MCF 10A (cell line): ENCODE data around the gene PI16. TPM values are rescaled to one million over a fixed set of nuclear protein-coding genes. Genes with fewer than 3 reads are reported as not detected.

Source experiments
- Bru-seq: library from RNA; stranded (reverse); fragments of 400-500 nt; gene quantifications from one replicate; lab custom pipeline; 2021; lab: Mats Ljungman, UMichigan
- BruChase-seq, 2 experiments: library from RNA; stranded (reverse); fragments of 400-500 nt; gene quantifications; one replicate each; lab custom pipeline; 2021; lab: Mats Ljungman, UMichigan
- BruUV-seq: library from RNA; stranded (reverse); fragments of 400-500 nt; replicated peaks from 2 replicates; lab custom pipeline; 2021; lab: Mats Ljungman, UMichigan
- CTCF ChIA-PET: fragments of 300-600 bp; sonication (Branson Sonifier 250); formaldehyde crosslinking; extraction: SDS; loops from one replicate; lab custom pipeline; 2021; ENCODE audit warnings: antibody characterized with exemption, inconsistent platforms; lab: Yijun Ruan, JAX
- POLR2A ChIA-PET: fragments of 300-600, 350-650 bp; sonication (Branson Sonifier 250); formaldehyde crosslinking; extraction: SDS; loops from one replicate; lab custom pipeline; 2020; ENCODE audit warnings: antibody characterized with exemption, inconsistent platforms; lab: Yijun Ruan, JAX
- DNase-seq: peaks from one replicate; pipeline ENCODE4 v3.0.0-alpha.2; 2018; ENCODE audit not compliant: unreplicated experiment
- H3K27ac Mint-ChIP-seq: one replicate; pipeline ENCODE4 v1.8.0; 2022; ENCODE audit warnings: mild to moderate bottlenecking, low read depth, mixed read lengths; ENCODE audit not compliant: unreplicated experiment
- H3K27me3 Mint-ChIP-seq: one replicate; pipeline ENCODE4 v1.8.0; 2022; ENCODE audit warnings: mixed read lengths; ENCODE audit not compliant: insufficient read depth, unreplicated experiment
- H3K36me3 Mint-ChIP-seq: one replicate; pipeline ENCODE4 v1.8.0; 2022; ENCODE audit warnings: mild to moderate bottlenecking, moderate library complexity, mixed read lengths; ENCODE audit not compliant: insufficient read depth, unreplicated experiment
- H3K4me1 Mint-ChIP-seq: one replicate; pipeline ENCODE4 v1.8.0; 2022; ENCODE audit warnings: mixed read lengths; ENCODE audit not compliant: insufficient read depth, unreplicated experiment
- H3K4me3 Mint-ChIP-seq: one replicate; pipeline ENCODE4 v1.8.0; 2022; ENCODE audit warnings: mild to moderate bottlenecking, moderate library complexity, mixed read lengths; ENCODE audit not compliant: unreplicated experiment
- H3K9me3 Mint-ChIP-seq: one replicate; pipeline ENCODE4 v1.8.0; 2022; ENCODE audit warnings: mixed read lengths; ENCODE audit not compliant: unreplicated experiment
- intact Hi-C: fragments of 100-400 bp; cut with micrococcal nuclease; formaldehyde crosslinking; loops from 2 replicates; pipeline ENCODE4 v1.14.1; 2022
- long read RNA-seq: library from polyadenylated mRNA; stranded (forward); transcript quantifications from one replicate; pipeline ENCODE4 v2.0.0, GENCODE V29; 2022
- total RNA-seq: library from RNA; stranded (reverse); gene quantifications from 2 replicates; pipeline ENCODE4 v1.2.3, GENCODE V29; 2022
- TF ChIP-seq, protein P1 (sequence below): fragments of 200-600 bp; IDR thresholded peaks from one replicate; pipeline ENCODE4 v1.8.0; 2022; ENCODE audit warnings: antibody characterized with exemption, mild to moderate bottlenecking; ENCODE audit not compliant: unreplicated experiment

PI16 gene, protein sequence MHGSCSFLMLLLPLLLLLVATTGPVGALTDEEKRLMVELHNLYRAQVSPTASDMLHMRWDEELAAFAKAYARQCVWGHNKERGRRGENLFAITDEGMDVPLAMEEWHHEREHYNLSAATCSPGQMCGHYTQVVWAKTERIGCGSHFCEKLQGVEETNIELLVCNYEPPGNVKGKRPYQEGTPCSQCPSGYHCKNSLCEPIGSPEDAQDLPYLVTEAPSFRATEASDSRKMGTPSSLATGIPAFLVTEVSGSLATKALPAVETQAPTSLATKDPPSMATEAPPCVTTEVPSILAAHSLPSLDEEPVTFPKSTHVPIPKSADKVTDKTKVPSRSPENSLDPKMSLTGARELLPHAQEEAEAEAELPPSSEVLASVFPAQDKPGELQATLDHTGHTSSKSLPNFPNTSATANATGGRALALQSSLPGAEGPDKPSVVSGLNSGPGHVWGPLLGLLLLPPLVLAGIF
- total RNA-seq (not detected in 2 replicates), Bru-seq, nascent RNA (not detected), BruChase-seq, experiment 1, labeled RNA remaining after a 6-hour chase (percentile 2 among the genes with signal in this experiment), BruChase-seq, experiment 2, labeled RNA remaining after a 2-hour chase (percentile 9 among the genes with signal in this experiment)
- long read RNA-seq, partial matches to known transcripts, result 0 of 1 reads
- long read RNA-seq, other reads (novel, unspliced or antisense), result 1 of 1 reads

DNA sequence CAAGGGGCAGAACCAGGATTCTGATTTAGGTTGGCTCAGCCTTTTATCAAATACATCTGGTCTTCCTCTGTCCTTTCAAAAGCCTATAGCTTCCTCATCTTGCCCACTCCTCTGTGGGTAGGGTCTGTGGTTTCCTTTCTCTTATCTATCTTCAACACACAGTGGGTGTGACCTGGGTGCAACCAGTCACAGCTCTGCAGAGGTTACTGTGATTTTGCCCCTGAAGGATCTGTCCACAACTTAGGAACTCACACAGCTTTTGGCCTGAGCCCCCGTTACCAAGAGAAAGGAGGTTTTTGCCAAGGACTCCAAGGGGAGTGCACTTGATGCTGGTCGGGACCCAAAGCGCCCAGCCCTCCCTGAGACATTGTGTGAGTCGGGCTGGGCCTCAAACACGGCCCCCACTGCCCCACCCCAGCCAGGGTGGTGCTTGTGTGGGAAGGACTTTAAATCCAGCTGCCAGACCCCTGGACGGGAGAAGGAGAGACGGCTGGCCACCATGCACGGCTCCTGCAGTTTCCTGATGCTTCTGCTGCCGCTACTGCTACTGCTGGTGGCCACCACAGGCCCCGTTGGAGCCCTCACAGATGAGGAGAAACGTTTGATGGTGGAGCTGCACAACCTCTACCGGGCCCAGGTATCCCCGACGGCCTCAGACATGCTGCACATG is at the start of gene PI16:
PI16 (plus strand) TSS at position 477 of the 670 bp plus-strand sequence; CDS start at position 500, 23 bp downstream.
- POLR2A ChIA-PET, result interaction anchor here (1.0 kb wide), 1 partner anchor 12 kb away, joined by 3 read pairs; no protein-coding TSS in a partner anchor
- H3K4me1 Mint-ChIP-seq, result peaks cover 26% of the 10 kb centered on the region
- TF ChIP-seq, protein P1, sequence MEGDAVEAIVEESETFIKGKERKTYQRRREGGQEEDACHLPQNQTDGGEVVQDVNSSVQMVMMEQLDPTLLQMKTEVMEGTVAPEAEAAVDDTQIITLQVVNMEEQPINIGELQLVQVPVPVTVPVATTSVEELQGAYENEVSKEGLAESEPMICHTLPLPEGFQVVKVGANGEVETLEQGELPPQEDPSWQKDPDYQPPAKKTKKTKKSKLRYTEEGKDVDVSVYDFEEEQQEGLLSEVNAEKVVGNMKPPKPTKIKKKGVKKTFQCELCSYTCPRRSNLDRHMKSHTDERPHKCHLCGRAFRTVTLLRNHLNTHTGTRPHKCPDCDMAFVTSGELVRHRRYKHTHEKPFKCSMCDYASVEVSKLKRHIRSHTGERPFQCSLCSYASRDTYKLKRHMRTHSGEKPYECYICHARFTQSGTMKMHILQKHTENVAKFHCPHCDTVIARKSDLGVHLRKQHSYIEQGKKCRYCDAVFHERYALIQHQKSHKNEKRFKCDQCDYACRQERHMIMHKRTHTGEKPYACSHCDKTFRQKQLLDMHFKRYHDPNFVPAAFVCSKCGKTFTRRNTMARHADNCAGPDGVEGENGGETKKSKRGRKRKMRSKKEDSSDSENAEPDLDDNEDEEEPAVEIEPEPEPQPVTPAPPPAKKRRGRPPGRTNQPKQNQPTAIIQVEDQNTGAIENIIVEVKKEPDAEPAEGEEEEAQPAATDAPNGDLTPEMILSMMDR, result no peak
- H3K27ac Mint-ChIP-seq, result peak within 1 kb of the TSS; percentile 61
- CTCF ChIA-PET, result no interaction called here
- no peak within 1 kb of the TSS for H3K4me3 Mint-ChIP-seq
- BruUV-seq, result no TSS peak
- no peak for DNase-seq
- no peaks in the 10 kb centered on the region for H3K27me3 Mint-ChIP-seq
- H3K9me3 Mint-ChIP-seq, result no peaks in the 10 kb centered on the region
- intact Hi-C loops, result no loop called here
- H3K36me3 Mint-ChIP-seq, result no peaks in the 10 kb centered on the region

DNA sequence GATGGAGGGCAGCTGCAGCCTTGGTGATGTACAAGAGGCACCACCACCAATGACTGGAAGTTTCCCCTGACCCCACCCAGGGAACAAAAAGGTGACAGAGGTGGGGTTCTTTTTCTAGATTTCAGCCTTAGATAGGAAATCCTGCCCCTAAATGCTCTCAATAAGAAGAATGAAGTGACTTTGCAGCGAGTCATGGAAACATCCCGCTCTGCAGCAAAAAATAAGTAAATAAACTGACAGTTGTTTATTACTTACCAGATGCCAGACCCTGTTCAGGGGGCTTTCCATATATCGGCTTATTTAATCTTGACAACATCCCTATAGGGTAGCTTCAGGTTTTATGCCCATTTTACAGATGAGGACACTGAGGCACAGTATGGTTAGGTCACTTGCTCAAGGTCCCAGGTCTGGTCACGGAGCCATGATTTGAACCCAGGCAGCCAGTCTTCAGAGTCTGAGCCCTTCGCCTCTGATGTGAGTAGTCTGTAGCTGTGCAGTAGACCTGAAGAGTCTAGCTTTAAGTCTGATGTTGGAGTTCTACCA is 49.6 kb upstream of the PI16 start:
- Mint-ChIP-seq H3K9me3 (no peaks in the 10 kb centered on the region), H3K4me3 (no peak overlapping the region), H3K36me3 (peaks cover 97% of the 10 kb centered on the region), H3K4me1 (no peaks in the 10 kb centered on the region), H3K27me3 (no peaks in the 10 kb centered on the region), H3K27ac (no peak overlapping the region)
- no peak for DNase-seq
- intact Hi-C loops, result no loop called here
- no TSS peak for BruUV-seq
- TF ChIP-seq, protein P1, result no peak
- ChIA-PET POLR2A (interaction anchor here (0.7 to 1.7 kb wide), 5 partner anchors 9 to 81 kb away, joined by 3 to 4 read pairs (median 3); partner anchors contain the start of genes C6orf89 and MTCH1), CTCF (interaction anchor here (1.4 to 3.5 kb wide), 2 partner anchors 9 to 113 kb away, joined by 7 to 14 read pairs; no protein-coding TSS in a partner anchor)

DNA sequence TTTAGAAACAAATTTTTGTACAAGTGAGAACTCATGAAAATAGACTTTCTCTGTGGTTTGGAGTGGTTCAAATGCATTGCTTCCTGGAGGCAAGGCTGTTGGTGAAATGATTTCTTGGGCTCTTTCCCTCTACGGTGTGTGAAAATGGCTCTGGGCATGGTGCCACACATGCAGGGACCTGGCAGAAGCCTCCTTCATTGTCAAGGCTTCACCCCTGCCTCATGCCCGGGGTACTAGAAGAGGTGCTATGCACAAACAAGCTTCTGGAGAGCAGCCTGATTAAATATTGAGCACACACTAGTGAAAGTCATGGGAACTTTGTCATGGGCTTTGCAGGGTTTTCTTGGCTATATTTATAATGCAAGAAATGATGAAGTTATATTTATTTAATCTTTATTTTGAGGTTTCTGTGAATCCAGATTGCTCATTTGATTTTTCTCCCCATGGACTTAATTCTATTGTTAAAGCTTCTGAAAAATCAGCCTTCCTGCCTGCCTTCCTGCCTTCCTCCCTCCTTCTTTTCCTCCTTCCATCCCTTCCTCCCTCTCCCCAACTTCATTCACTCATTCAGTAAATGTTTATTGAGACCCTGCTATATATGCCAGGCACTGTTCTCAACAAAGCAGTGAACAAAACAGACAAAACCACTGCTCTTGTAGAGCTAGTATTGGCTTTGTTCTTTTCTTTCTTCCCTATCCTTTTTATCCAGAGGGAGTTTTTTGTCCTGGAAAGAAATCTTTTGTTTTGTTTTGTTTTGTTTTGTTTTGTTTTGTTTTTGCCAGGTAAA is 47.8 kb upstream of the PI16 start:
- Mint-ChIP-seq H3K4me3 (no peak overlapping the region), H3K9me3 (no peaks in the 10 kb centered on the region), H3K36me3 (peaks cover 97% of the 10 kb centered on the region), H3K4me1 (peaks cover 2% of the 10 kb centered on the region), H3K27me3 (no peaks in the 10 kb centered on the region), H3K27ac (peak overlapping the region; percentile 16)
- ChIA-PET POLR2A (interaction anchor here (0.9 to 1.1 kb wide), 4 partner anchors 10 to 53 kb away, joined by 3 read pairs; no protein-coding TSS in a partner anchor), CTCF (interaction anchor here (0.6 to 3.5 kb wide), 2 partner anchors 111 to 158 kb away, joined by 3 to 14 read pairs; no protein-coding TSS in a partner anchor)
- intact Hi-C loops, result no loop called here
- TF ChIP-seq, protein P1, result no peak
- DNase-seq, result no peak
- no TSS peak for BruUV-seq
